GM23338 (cell line): Measurements from ENCODE around the gene PTPRF. TPM values are rescaled to one million over a fixed set of nuclear protein-coding genes. Genes with fewer than 3 reads are reported as not detected.

ENCODE experiments used
- ATAC-seq: fragments of 200-7000 bp; cut with Tn5 transposase; 3 replicates; pipeline ENCODE4 v1.9.1; 2020
- DNase-seq: peaks from one replicate; pipeline ENCODE4 v3.0.0-alpha.2; 2015; ENCODE audit warnings: low spot score
- H2AFZ ChIP-seq: fragments of 200-600 bp; sonication (generic); 2 replicates; pipeline ENCODE4 v1.8.0; 2016; ENCODE audit warnings: antibody characterized with exemption, mild to moderate bottlenecking, moderate library complexity
- H3F3A ChIP-seq: fragments of 200-600 bp; sonication (generic); replicated peaks from 2 replicates; pipeline ENCODE4 v1.8.0; 2017; ENCODE audit warnings: antibody characterized with exemption, mixed run types, low read depth
- H3K27ac ChIP-seq: fragments of 200-600 bp; sonication (generic); 2 replicates; pipeline ENCODE4 v1.6.1; 2016; ENCODE audit warnings: low read depth
- H3K27me3 ChIP-seq: fragments of 200-600 bp; sonication (generic); 2 replicates; pipeline ENCODE4 v1.8.0; 2016; ENCODE audit warnings: mild to moderate bottlenecking, mixed run types, moderate library complexity; ENCODE audit not compliant: insufficient read depth
- H3K36me3 ChIP-seq: fragments of 200-600 bp; sonication (generic); 2 replicates; pipeline ENCODE4 v1.8.0; 2016; ENCODE audit warnings: mild to moderate bottlenecking; ENCODE audit not compliant: insufficient read depth
- H3K4me1 ChIP-seq: fragments of 200-600 bp; sonication (generic); 2 replicates; pipeline ENCODE4 v1.8.0; 2016; ENCODE audit warnings: mild to moderate bottlenecking, moderate library complexity; ENCODE audit not compliant: insufficient read depth
- H3K4me2 ChIP-seq: fragments of 200-600 bp; sonication (generic); 2 replicates; pipeline ENCODE4 v1.7.1; 2017; ENCODE audit warnings: mixed run types
- H3K4me3 ChIP-seq: fragments of 200-600 bp; sonication (generic); 2 replicates; pipeline ENCODE4 v1.6.1; 2016; ENCODE audit warnings: mixed run types
- H3K79me2 ChIP-seq: fragments of 200-600 bp; sonication (generic); replicated peaks from 2 replicates; pipeline ENCODE4 v1.8.0; 2017; ENCODE audit warnings: mild to moderate bottlenecking; ENCODE audit not compliant: insufficient read depth
- H3K9me2 ChIP-seq: fragments of 200-600 bp; sonication (generic); 2 replicates; pipeline ENCODE4 v1.8.0; 2017; ENCODE audit not compliant: insufficient read depth
- H4K20me1 ChIP-seq: fragments of 200-600 bp; sonication (generic); replicated peaks from 2 replicates; pipeline ENCODE4 v1.8.0; 2017; ENCODE audit warnings: mild to moderate bottlenecking; ENCODE audit not compliant: insufficient read depth
- H3K27ac Mint-ChIP-seq: 2 replicates; pipeline ENCODE4 v1.8.0; 2020; ENCODE audit warnings: inconsistent platforms, mild to moderate bottlenecking, moderate library complexity, mixed read lengths
- H3K27me3 Mint-ChIP-seq: 3 replicates; pipeline ENCODE4 v1.8.0; 2022; ENCODE audit warnings: low read depth, mild to moderate bottlenecking, moderate library complexity, mixed read lengths, inconsistent platforms; ENCODE audit not compliant: insufficient read depth, poor library complexity
- H3K36me3 Mint-ChIP-seq: 3 replicates; pipeline ENCODE4 v1.8.0; 2021; ENCODE audit warnings: low read depth, mild to moderate bottlenecking, inconsistent platforms, moderate library complexity, mixed read lengths
- H3K4me1 Mint-ChIP-seq: 3 replicates; pipeline ENCODE4 v1.8.0; 2020; ENCODE audit warnings: mild to moderate bottlenecking, inconsistent platforms, mixed read lengths
- H3K4me3 Mint-ChIP-seq: 3 replicates; pipeline ENCODE4 v1.8.0; 2021; ENCODE audit warnings: moderate library complexity, mild to moderate bottlenecking, inconsistent platforms, mixed read lengths
- H3K9me3 Mint-ChIP-seq: 3 replicates; pipeline ENCODE4 v1.8.0; 2020; ENCODE audit warnings: moderate library complexity, mild to moderate bottlenecking, inconsistent platforms, mixed read lengths
- CREB1 ChIP-seq: fragments of 250-450 bp; sonication (Bioruptor Pico); IDR thresholded peaks from 2 replicates; pipeline ENCODE4 v1.5.0; 2020; ENCODE audit warnings: low read depth, mild to moderate bottlenecking, moderate library complexity
- ETS1 ChIP-seq: IDR thresholded peaks from 2 replicates; pipeline ENCODE4 v1.6.1; 2016; ENCODE audit warnings: antibody characterized with exemption
- EZH2 ChIP-seq: fragments of 200-600 bp; sonication (generic); IDR thresholded peaks from one replicate; pipeline ENCODE4 v1.8.0; 2017; ENCODE audit warnings: antibody characterized with exemption, mild to moderate bottlenecking, low read depth; ENCODE audit not compliant: unreplicated experiment
- NANOG ChIP-seq: IDR thresholded peaks from 2 replicates; pipeline ENCODE4 v1.6.1; 2016; ENCODE audit warnings: antibody characterized with exemption, borderline replicate concordance
- POLR2AphosphoS5 ChIP-seq: IDR thresholded peaks from 2 replicates; pipeline ENCODE4 v1.6.1; 2016; ENCODE audit warnings: antibody characterized with exemption, low read depth
- STAT1 ChIP-seq: IDR thresholded peaks from one replicate; pipeline ENCODE4 v1.6.1; 2016; ENCODE audit warnings: antibody characterized with exemption; ENCODE audit not compliant: unreplicated experiment
- ZNF114 ChIP-seq: fragments of 250-450 bp; sonication (Bioruptor Pico); IDR thresholded peaks from 2 replicates; pipeline ENCODE4 v1.5.0; 2020; ENCODE audit warnings: mild to moderate bottlenecking, moderate library complexity
- ZNF331 ChIP-seq: fragments of 250-450 bp; sonication (Bioruptor Pico); IDR thresholded peaks from 2 replicates; pipeline ENCODE4 v1.5.0; 2020; ENCODE audit warnings: low read depth, mild to moderate bottlenecking, moderate library complexity
- polyA plus RNA-seq: library from polyadenylated mRNA; unstranded; fragments of >200 nt; fragmentation: Nextera tagmentation; extraction: Ambion mirVana; gene quantifications from 2 replicates; pipeline ENCODE4 v1.2.1, GENCODE V29; 2016
- total RNA-seq: library from RNA; depleted of rRNA; stranded (reverse); fragments of >200 nt; shearing (Covaris generic); gene quantifications from 2 replicates; pipeline ENCODE4 v1.2.3, GENCODE V29; 2014
- TF ChIP-seq, protein P1 (sequence below): IDR thresholded peaks from one replicate; pipeline ENCODE4 v1.6.1; 2018; ENCODE audit warnings: antibody characterized with exemption; ENCODE audit not compliant: unreplicated experiment

Gene PTPRF
- total and polyA plus RNA-seq, 2 experiments from 2014 or later: 52.4 to 173 TPM

GRCh38 chr1:43521756-43522155 lies 8.9 kb upstream of the PTPRF start (continued):
- TF ChIP-seq CREB1 (CRISPR knock-in tag) (no peak), STAT1 (no peak), ZNF114 (CRISPR knock-in tag) (no peak), ETS1 (no peak), ZNF331 (CRISPR knock-in tag) (no peak)
- TF ChIP-seq, protein P1, sequence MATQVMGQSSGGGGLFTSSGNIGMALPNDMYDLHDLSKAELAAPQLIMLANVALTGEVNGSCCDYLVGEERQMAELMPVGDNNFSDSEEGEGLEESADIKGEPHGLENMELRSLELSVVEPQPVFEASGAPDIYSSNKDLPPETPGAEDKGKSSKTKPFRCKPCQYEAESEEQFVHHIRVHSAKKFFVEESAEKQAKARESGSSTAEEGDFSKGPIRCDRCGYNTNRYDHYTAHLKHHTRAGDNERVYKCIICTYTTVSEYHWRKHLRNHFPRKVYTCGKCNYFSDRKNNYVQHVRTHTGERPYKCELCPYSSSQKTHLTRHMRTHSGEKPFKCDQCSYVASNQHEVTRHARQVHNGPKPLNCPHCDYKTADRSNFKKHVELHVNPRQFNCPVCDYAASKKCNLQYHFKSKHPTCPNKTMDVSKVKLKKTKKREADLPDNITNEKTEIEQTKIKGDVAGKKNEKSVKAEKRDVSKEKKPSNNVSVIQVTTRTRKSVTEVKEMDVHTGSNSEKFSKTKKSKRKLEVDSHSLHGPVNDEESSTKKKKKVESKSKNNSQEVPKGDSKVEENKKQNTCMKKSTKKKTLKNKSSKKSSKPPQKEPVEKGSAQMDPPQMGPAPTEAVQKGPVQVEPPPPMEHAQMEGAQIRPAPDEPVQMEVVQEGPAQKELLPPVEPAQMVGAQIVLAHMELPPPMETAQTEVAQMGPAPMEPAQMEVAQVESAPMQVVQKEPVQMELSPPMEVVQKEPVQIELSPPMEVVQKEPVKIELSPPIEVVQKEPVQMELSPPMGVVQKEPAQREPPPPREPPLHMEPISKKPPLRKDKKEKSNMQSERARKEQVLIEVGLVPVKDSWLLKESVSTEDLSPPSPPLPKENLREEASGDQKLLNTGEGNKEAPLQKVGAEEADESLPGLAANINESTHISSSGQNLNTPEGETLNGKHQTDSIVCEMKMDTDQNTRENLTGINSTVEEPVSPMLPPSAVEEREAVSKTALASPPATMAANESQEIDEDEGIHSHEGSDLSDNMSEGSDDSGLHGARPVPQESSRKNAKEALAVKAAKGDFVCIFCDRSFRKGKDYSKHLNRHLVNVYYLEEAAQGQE: no peak

DNA sequence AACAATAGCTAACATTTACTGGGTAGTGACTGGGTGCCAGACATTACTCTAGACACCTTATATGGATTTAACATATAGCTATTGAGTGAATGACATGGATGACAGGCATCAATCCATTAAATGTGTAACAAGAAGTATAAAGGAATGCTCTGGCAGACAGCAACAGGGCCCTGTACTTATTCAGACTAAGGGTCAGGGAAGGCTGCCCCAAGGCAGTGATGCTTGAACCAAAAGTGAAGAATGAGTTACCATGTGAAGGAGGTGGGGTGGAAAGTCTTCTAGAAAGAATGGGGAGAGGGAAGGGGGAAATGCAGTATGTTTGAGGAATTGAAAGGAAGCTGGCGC lies 8.3 kb upstream of the PTPRF start:
- H3K36me3 Mint-ChIP-seq: no peaks in the 10 kb centered on the region
- no peak overlapping the region for H3K27ac ChIP-seq
- H3K4me2 ChIP-seq: no peak overlapping the region
- TF ChIP-seq CREB1 (CRISPR knock-in tag) (no peak), ZNF331 (CRISPR knock-in tag) (no peak), NANOG (no peak), EZH2 (no peak)
- H3K9me3 Mint-ChIP-seq: no peaks in the 10 kb centered on the region
- H3K27me3 Mint-ChIP-seq: peaks cover 4% of the 10 kb centered on the region
- peaks cover 32% of the 10 kb centered on the region for H3K4me1 Mint-ChIP-seq
- H3K27ac Mint-ChIP-seq: no peak overlapping the region
- no peaks in the 10 kb centered on the region for H3K4me1 ChIP-seq
- H4K20me1 ChIP-seq: no peaks in the 10 kb centered on the region
- no peaks in the 10 kb centered on the region for H3K9me2 ChIP-seq
- no peaks in the 10 kb centered on the region for H3K27me3 ChIP-seq
- DNase-seq (no peak), ATAC-seq (no peak)
- H3K79me2 ChIP-seq: no peaks in the 10 kb centered on the region
- no peak overlapping the region for H3K4me3 ChIP-seq
- H2AFZ ChIP-seq: no peak overlapping the region
- no peaks in the 10 kb centered on the region for H3F3A ChIP-seq
- no peaks in the 10 kb centered on the region for H3K36me3 ChIP-seq
- no peak overlapping the region for H3K4me3 Mint-ChIP-seq

GRCh38 chr1:43522776-43523480 lies 7.8 kb upstream of the PTPRF start:
- Histone ChIP-seq H3K4me2 (no peak overlapping the region), H3K4me1 (no peaks in the 10 kb centered on the region), H3K9me2 (no peaks in the 10 kb centered on the region), H3F3A (no peaks in the 10 kb centered on the region), H3K27me3 (no peaks in the 10 kb centered on the region), H3K36me3 (no peaks in the 10 kb centered on the region), H3K79me2 (no peaks in the 10 kb centered on the region), H4K20me1 (no peaks in the 10 kb centered on the region), H3K4me3 (no peak overlapping the region), H3K27ac (no peak overlapping the region), H2AFZ (no peak overlapping the region)
- Mint-ChIP-seq H3K27me3 (peaks cover 4% of the 10 kb centered on the region), H3K27ac (no peak overlapping the region), H3K4me3 (no peak overlapping the region), H3K4me1 (peaks cover 32% of the 10 kb centered on the region), H3K9me3 (no peaks in the 10 kb centered on the region), H3K36me3 (no peaks in the 10 kb centered on the region)
- no peak for TF ChIP-seq CREB1 (CRISPR knock-in tag)
- TF ChIP-seq EZH2: no peak
- no peak for TF ChIP-seq STAT1
- no peak for TF ChIP-seq NANOG
- no peak for TF ChIP-seq POLR2AphosphoS5
- DNase-seq (no peak), ATAC-seq (no peak)
